CD4-positive, alpha-beta T cell treated with Interleukin-2 at 100 ng/mL for 4 hours (primary cell): ENCODE measurements around the gene DYRK1B.
"Not testable (repeated sequence)": the region's sequence is repeated elsewhere in the genome, so short reads cannot be mapped to it uniquely, and the experiment has no call there.

Experiments
- DNase-seq: peaks from one replicate; pipeline ENCODE4 v3.0.0-alpha.2; 2020; ENCODE audit warnings: low spot score

Gene DYRK1B

GRCh38 chr19:39809368-39809767, 24.6 kb downstream of the DYRK1B start:
- no peak for DNase-seq

DNA sequence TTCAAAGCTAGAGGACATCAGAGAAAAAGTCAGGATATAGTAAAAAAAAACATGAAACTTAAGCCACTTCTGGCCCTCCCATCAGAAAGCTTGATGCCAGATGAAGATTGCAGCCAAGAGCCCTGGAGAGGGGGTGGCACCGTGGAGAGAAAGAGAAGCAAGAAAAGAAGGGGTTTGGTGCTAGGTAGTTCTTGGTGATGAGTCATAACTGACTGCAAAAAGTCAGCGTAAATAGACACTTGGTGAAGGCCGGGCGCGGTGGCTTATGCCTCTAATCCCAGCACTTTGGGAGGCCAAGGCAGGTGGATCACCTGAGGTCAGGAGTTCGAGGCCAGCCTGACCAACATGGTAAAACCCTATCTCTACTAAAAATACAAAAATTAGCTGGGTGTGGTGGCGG, 25.3 kb downstream of the DYRK1B start:
- DNase-seq, result not testable (repeated sequence)

GRCh38 chr19:39807846-39808364, 26.1 kb downstream of the DYRK1B start:
- no peak for DNase-seq

DNA sequence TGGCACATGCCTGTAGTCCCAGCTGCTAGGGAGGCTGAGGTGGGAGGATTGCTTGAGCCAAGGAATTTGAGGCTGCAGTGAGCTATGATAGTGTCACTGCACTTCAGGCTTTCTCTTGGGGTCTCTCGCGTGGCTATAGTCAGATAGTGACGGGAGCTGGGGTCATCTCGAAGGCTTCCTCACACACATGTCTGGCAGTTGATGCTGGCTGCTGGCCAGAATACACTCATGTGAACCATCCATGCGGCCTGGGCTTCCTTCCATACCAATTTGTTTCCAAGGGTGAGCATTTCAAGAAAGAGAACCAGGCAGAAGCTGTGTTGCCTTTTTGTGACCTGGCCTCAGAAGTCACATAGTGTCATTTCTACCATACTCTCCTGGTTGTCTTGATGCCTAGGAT, 28.9 kb downstream of the DYRK1B start:
- DNase-seq, result no peak

- DNase-seq, result no peak
Observed at GRCh38 chr19:39802958-39803357, 31.0 kb downstream of the DYRK1B start.

DNA sequence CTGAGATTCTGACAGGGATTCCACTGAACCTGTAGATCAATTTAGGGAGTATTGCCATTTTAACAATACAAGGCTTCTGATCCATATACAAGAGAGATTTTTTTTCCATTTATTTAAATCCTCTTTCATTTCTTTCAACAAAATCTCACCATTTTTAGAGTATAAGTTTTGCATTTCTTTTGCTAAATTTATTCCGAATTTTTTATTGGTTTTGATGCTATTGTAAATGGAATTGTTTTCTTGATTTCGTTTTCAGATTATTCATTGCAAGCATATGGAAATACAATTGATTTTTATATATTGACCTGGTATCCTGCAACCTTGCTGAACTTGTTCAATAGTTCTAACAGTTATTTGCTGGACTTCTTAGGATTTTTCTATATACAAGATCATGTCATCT, 36.9 kb downstream of the DYRK1B start:
- no peak for DNase-seq

- no peak for DNase-seq
Observed at GRCh38 chr19:39796000-39796498, 37.9 kb downstream of the DYRK1B start.

- DNase-seq, result no peak
Observed at GRCh38 chr19:39795001-39795400, 39.0 kb downstream of the DYRK1B start.

GRCh38 chr19:39792999-39793546, 40.9 kb downstream of the DYRK1B start:
- peak; percentile 72 for DNase-seq

DNA sequence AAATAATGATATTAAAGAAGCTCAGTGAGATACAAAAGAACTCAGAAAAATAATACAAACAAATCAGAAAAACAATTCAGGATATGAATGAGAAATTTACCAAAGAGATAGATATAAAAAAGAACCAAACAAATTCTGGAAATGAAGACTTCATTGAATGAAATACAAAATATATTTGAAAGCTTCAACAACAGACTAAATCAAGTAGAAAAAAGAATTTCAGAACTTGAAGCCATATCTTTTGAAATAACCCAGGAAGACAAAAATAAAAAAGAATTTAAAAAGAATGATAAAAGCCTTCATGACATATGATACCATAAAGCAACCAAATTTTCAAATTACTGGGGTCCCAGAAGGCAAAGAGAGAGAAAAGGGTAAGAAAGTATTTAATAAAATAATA, 45.7 kb downstream of the DYRK1B start:
- DNase-seq, result no peak

DNA sequence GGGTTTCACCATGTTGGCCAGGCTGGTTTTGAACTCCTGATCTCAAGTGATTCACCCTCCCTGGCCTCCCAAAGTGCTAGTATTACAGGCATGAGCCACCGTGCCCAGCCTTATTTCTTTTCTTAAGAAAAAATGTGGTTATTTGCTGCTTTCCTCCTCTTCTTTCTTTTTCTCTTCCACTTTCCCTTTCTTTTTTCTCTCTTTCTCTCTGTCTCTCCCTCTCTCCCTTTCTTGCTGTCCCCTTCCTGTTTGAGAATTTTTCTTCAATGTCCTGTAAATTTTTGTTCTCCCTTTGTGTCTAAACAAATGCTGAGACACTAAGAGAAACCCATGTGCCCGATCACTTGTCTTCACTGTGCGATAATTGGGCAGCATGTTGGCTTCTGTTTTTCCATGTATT, 53.1 kb downstream of the DYRK1B start:
- no peak for DNase-seq

GRCh38 chr19:39778763-39779162, 55.2 kb downstream of the DYRK1B start, which contains the start of gene LEUTX:
LEUTX (plus strand) TSS chr19:39778854; CDS start chr19:39778921, 67 bp downstream.
- no peak for DNase-seq
